Measurements from ENCODE around the gene NPL. TPM values are rescaled to one million over a fixed set of nuclear protein-coding genes. Genes with fewer than 3 reads are reported as not detected.
A peak's percentile ranks its signal among the peaks of the same experiment; 100 is the strongest.

The NPL gene
- total RNA-seq, 1 experiment from 2014 or later = 2.0 TPM

DNA sequence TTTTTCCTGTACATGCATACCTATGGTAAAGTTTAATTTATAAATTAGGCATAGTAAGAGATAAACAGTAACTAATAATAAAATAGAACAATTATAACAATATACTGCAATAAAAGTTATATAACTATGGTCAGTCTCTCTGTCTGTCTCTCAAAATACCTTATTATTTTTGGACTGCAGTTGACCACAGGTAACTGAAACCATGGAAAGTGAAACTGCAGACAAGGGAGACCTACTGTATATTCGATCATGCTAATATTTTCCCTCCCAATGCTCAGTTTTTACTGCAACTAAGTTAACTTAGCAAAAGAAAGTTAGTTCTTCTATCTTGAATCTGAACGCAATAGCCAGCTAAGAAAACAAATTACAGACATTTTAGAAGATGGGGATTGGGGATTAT lies 37.3 kb downstream of the NPL start:
- DNase-seq = no peak

DNA sequence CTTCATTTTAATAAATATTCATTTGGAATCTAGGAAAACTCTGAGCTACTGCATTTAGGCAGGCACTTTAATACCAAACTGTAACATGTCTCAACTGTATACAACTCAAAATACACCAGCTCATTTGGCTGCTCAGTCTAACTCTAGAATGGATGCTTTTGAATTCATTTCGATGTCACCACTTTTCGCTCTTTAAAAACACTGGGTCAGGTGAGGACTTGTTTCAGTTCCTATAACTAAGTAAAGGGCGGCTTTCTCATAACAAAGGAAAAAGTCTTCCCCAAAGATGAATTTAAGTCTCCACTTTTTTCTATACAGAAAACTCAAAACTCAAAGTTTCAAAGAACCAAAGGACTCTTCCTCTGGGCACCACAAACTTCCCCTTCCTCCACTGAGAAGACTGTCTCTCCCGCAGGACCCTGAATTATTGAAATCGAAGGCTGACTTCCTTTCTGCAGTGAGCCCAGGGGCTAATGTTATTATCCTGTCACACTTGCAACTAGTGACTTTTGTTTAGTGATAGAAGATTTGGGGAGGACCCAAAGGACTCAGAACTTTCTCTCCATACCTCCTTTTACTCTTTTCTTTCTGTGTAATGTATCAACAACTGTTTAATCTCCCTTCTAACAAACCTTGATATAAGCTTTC lies 39.8 kb downstream of the NPL start:
- Histone ChIP-seq H3K36me3 (replicated peaks; ENCODE audit: control insufficient read depth, insufficient read depth, low read length) (no peaks in the 10 kb centered on the region), H3K27me3 (ENCODE audit: control insufficient read depth, insufficient read depth, low read length) (no peaks in the 10 kb centered on the region; the same call in 1 of the 2 replicates), H3K4me3 (ENCODE audit: insufficient read depth, low read depth, low read length) (no peak overlapping the region)
- peak; percentile 18 for DNase-seq

More for the DNA sequence above, 37.3 kb downstream of the NPL start:
- no peaks in the 10 kb centered on the region for H3K36me3 ChIP-seq (replicated peaks; ENCODE audit: control insufficient read depth, insufficient read depth, low read length)
- H3K27me3 ChIP-seq (ENCODE audit: control insufficient read depth, insufficient read depth, low read length) = no peaks in the 10 kb centered on the region; the same call in 1 of the 2 replicates
- H3K4me3 ChIP-seq (ENCODE audit: insufficient read depth, low read depth, low read length) = no peak overlapping the region

DNA sequence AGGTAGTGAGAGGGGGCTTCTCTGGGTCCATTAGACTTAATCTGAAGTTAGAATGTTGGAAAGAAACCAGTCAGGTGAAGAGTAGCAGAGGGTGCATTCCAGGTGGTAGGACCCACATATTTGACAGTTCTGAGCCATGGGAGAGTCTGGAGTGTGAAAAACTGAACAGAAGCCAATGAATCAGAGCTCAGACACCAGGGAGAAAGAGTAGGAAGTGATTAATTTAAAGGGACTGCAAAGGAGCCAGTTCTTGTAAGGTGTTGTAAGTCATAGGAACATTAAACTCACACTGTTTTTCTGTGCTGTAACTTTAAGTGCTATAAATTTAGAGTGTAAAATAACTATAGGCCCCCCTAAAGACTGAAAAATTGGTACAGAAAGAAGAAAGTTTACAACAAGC lies 43.7 kb downstream of the NPL start:
- no peaks in the 10 kb centered on the region for H3K36me3 ChIP-seq (replicated peaks; ENCODE audit: control insufficient read depth, insufficient read depth, low read length)
- no peak overlapping the region for H3K4me3 ChIP-seq (ENCODE audit: insufficient read depth, low read depth, low read length)
- no peaks in the 10 kb centered on the region for H3K27me3 ChIP-seq (ENCODE audit: control insufficient read depth, insufficient read depth, low read length)
- DNase-seq = no peak

DNA sequence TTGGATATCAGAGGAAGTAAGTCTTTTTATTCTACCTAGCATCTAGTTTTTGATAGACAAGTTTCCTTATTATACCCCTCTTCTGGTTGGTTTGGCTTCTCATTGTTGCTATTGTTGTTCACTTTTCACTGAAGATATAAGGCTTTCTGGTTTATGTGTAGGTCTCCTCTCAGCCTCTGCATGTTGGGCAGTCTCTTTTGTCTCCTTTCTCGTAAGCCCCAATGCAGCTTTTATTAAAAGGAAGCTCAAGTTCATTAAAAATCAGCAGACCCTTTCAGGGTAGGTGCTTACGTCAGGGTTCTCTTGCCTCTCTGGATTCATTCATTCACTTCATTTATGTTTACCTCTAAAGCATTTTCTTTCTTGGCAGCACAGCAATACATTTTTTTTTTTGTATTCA lies 44.8 kb downstream of the NPL start:
- no peak for DNase-seq

DNA sequence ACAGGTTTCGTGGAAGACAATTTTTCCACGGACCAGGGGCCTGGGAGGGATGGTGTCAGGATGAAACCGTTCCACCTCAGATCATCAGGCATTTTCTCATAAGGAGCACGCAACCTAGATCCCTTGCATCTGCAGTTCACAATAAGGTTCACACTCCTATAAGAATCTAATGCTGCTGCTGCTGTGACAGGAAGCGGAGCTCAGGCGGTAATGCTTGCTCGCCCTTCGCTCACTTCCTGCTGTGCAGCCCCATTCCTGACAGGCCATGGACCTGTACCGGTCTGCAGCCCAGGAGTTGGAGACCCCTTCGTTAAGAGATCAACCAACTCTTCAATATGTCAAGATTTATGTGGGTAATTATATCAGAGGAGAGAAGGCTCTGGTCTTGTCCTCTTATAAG lies 46.2 kb downstream of the NPL start:
- no peak for DNase-seq
- Histone ChIP-seq H3K4me3 (ENCODE audit: insufficient read depth, low read depth, low read length) (no peak overlapping the region), H3K27me3 (ENCODE audit: control insufficient read depth, insufficient read depth, low read length) (no peaks in the 10 kb centered on the region)

More for the DNA sequence above, 44.8 kb downstream of the NPL start:
- H3K27me3 ChIP-seq (ENCODE audit: control insufficient read depth, insufficient read depth, low read length) = no peaks in the 10 kb centered on the region
- H3K4me3 ChIP-seq (ENCODE audit: insufficient read depth, low read depth, low read length) = no peak overlapping the region
- no peaks in the 10 kb centered on the region for H3K36me3 ChIP-seq (replicated peaks; ENCODE audit: control insufficient read depth, insufficient read depth, low read length)

DNA sequence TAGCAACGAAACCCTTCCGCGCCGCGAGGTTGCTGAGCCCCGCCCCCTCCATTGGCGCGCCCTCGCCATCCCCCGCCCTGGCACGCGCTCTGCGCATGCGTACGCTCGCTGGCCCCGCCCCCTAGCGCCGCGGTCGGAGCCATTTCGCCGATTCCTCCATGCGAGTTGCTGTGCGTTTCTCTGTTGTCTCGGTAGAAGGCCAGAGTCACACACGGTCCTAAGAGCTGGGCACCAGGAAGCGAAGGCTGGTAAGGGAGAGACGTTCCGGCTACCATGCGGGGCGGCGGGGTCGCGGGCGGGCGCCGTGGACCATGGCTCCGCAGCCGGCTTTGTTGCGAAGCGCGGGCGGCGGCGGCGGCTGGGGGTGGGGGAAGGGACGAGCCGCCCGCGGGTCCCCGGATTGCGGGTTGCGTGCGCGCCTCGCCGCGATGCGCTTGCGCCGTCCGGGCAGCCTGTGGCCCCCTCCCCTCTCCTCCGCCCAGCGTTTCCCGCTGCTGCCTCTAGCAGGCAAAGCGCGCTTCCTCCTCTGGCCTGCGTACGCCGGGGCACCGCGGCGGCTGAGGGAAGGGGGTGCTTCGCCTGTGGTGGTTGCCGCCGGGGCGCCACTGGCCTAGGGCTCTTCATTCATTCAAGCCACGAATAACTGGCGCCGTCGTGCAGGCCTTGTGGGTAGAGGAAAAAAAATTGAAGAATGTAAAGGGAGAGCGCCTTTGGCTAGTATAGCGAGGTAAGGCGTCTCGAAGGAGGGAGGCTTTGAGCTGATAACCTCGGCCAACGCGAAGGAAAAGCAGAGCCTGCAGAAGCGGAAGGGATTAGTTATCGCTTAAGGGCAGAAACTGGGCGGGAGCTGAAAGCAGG lies 49.9 kb downstream of the NPL start, which contains the start of gene DHX9:
DHX9 (plus strand) TSS at position 139 of the 858 bp plus-strand sequence. CDS start 3,220 bp downstream, outside the sequence.
- Histone ChIP-seq H3K27me3 (ENCODE audit: control insufficient read depth, insufficient read depth, low read length) (no peaks in the 10 kb centered on the region), H3K4me3 (ENCODE audit: insufficient read depth, low read depth, low read length) (peak within 1 kb of the TSS; percentile 90), H3K36me3 (replicated peaks; ENCODE audit: control insufficient read depth, insufficient read depth, low read length) (peaks cover 7% of the 10 kb centered on the region)
- peak; percentile 98 for DNase-seq

More for the DNA sequence above, 46.2 kb downstream of the NPL start:
- H3K36me3 ChIP-seq (replicated peaks; ENCODE audit: control insufficient read depth, insufficient read depth, low read length) = no peaks in the 10 kb centered on the region

DNA sequence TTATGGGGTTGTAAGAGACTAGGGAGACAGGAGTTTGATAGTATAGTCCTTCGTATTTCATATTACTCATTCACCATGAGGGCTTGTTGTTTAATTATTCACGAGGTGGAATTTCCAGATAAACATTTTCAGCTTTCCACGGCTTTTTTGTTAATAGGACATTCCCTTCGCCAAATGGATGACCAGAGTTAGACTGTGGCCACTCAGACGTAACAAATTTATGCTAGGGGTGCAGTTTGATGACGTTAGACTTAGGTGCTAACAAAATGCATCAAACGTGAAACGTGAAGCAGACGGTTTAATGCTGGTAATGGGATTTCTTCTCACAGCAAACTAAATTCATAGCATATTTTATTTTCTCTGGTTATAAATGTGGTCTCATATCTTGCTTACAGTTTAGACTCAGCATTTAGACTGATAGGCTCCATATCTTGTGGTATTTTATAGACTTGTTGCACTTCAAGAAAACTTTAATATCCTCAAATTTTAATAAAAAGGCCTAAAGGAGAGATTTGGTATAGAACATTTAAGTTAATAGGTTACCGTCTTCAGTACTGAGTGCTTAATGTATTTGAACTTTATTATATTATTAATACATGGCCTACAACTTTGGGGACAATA lies 51.9 kb downstream of the NPL start:
- no peak for DNase-seq
- Histone ChIP-seq H3K27me3 (ENCODE audit: control insufficient read depth, insufficient read depth, low read length) (no peaks in the 10 kb centered on the region), H3K4me3 (ENCODE audit: insufficient read depth, low read depth, low read length) (peak overlapping the region; percentile 90; the same call in 1 of the 2 replicates), H3K36me3 (replicated peaks; ENCODE audit: control insufficient read depth, insufficient read depth, low read length) (peaks cover 14% of the 10 kb centered on the region)

DNA sequence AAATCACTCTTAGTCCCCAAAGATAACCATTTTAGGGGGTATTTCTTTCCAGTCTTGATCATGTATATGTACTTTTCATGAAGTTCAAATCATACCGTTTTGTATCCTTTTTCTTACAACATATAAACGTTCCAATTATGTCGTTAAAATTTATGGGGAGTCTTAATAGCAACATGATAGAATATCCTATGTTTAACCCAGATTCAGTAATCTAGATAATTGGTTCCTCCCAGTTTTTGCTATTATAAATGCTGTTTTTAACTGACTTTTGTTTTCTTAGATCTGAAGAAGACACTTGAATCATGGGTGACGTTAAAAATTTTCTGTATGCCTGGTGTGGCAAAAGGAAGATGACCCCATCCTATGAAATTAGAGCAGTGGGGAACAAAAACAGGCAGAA lies 52.7 kb downstream of the NPL start:
- no peak for DNase-seq
- no peaks in the 10 kb centered on the region for H3K27me3 ChIP-seq (ENCODE audit: control insufficient read depth, insufficient read depth, low read length)
- H3K36me3 ChIP-seq (replicated peaks; ENCODE audit: control insufficient read depth, insufficient read depth, low read length) = peaks cover 16% of the 10 kb centered on the region
- H3K4me3 ChIP-seq (ENCODE audit: insufficient read depth, low read depth, low read length) = no peak overlapping the region

DNA sequence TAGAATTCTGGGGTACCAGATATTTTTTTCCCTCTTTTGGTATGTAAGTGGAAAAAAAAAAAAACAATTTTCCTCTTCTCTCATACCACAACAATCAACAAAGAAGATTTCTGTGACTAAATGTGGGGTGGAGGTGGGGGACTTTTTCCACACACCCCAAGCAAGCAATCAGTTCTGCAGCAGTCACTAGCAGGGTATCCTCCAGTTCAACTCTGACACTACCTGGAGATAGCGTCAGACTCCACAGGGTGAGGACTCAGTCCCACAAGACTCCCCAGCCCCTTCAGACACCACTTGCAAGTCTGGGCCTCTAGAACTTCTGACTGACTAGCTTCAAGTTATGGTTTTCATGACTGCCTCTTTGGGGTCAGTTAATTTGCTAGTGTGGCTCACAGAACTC lies 55.8 kb downstream of the NPL start:
- no peaks in the 10 kb centered on the region for H3K27me3 ChIP-seq (ENCODE audit: control insufficient read depth, insufficient read depth, low read length)
- H3K36me3 ChIP-seq (replicated peaks; ENCODE audit: control insufficient read depth, insufficient read depth, low read length) = peaks cover 36% of the 10 kb centered on the region
- H3K4me3 ChIP-seq (ENCODE audit: insufficient read depth, low read depth, low read length) = no peak overlapping the region
- no peak for DNase-seq

DNA sequence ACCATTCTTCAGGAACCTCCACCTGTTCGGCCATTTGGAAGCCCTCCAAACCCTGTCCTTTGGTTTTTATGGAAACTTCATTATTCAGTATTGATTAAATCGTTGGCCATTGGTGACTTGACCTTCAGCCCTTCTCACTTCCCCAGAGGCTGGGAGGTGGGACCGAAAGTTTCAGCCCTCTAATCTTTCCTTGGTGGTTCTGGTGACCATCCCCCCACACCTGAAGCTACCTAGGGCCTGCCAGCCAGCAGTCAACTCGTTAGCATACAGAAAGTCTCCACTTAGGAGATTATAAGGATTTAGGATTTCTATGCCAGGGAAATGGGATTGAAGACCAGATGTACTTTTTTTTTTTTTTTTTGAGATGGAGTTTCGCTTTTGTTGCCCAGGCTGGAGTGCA lies 56.3 kb downstream of the NPL start:
- Histone ChIP-seq H3K4me3 (ENCODE audit: insufficient read depth, low read depth, low read length) (no peak overlapping the region), H3K27me3 (ENCODE audit: control insufficient read depth, insufficient read depth, low read length) (no peaks in the 10 kb centered on the region), H3K36me3 (replicated peaks; ENCODE audit: control insufficient read depth, insufficient read depth, low read length) (peaks cover 40% of the 10 kb centered on the region)
- DNase-seq = no peak

DNA sequence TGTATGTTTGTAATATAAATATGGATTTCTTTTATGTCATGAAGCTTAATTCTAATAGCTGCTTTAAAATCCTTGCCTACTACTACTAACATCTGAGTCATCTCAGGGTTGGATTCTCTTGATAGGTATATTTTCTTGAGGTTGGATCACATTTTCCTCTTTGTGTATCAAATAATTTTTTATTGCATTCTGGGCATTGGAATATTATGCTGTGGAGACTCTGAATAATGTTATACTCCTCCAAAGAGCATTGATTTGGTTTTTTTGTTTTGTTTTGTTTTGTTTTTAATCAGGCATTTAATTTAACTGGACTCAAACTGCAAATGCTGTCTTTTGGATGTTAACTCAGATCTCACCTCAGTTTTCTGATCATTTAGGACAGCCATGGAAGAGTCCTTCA lies 57.5 kb downstream of the NPL start:
- no peaks in the 10 kb centered on the region for H3K27me3 ChIP-seq (ENCODE audit: control insufficient read depth, insufficient read depth, low read length)
- no peak for DNase-seq
- H3K36me3 ChIP-seq (replicated peaks; ENCODE audit: control insufficient read depth, insufficient read depth, low read length) = peaks cover 44% of the 10 kb centered on the region

DNA sequence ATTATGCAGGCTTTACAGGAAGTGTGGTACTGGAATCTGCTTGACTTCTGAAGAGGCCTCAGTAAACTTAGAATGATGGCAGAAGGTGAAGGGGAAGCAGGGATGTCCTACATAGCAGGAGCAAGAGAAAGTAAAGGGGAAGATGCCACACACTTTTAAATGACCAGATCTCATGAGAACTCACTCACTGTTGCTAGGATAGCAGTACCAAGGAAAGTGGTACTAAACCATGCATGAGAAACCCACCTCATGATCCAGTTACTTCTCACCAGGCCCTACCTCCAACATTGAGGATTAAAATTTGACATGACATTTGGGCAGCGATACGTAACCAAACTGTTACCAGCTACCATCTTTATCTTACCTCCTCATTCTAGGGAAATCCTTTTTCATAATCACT lies 59.2 kb downstream of the NPL start:
- DNase-seq = no peak
- Histone ChIP-seq H3K36me3 (replicated peaks; ENCODE audit: control insufficient read depth, insufficient read depth, low read length) (peaks cover 49% of the 10 kb centered on the region), H3K27me3 (ENCODE audit: control insufficient read depth, insufficient read depth, low read length) (no peaks in the 10 kb centered on the region), H3K4me3 (ENCODE audit: insufficient read depth, low read depth, low read length) (no peak overlapping the region)

More for the DNA sequence above, 57.5 kb downstream of the NPL start:
- H3K4me3 ChIP-seq (ENCODE audit: insufficient read depth, low read depth, low read length) = no peak overlapping the region

DNA sequence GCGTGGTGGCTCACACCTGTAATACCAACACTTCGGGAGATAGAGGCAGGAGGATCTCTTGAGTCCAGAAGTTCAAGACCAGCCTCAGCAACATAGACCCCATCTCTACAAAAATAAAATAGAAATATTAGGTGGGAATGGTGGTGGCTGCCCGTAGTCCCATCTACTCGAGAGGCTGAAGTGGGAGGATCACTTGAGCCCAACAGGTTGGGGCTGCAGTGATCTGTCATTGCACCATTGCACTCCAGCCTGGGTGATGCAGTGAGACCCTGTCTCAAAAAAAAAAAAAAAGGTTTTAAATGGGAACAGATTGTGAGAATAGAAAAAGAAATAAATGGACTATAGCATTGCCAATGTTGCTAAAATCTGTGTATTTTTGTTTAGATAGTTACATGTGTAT lies 60.7 kb downstream of the NPL start:
- Histone ChIP-seq H3K4me3 (ENCODE audit: insufficient read depth, low read depth, low read length) (no peak overlapping the region), H3K27me3 (ENCODE audit: control insufficient read depth, insufficient read depth, low read length) (no peaks in the 10 kb centered on the region), H3K36me3 (replicated peaks; ENCODE audit: control insufficient read depth, insufficient read depth, low read length) (peaks cover 61% of the 10 kb centered on the region)
- DNase-seq = no peak

DNA sequence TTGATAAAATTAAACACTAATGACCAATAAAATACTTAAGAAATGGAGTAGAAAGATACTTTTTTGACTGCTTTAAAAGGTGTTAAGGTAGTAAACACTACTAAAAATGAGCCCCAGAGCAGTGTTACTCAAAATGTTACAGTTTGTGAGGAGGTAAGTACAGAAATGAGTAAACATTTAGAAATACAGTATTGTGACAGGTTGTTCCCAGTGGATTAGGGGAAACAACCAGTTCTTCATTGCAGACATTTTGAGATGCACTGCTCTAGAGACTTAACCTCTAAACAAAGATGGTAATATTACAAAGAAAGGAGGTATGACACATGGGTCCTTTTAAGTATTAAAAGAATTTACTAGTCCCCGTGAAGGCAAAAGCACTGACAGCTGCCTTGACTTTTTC lies 62.3 kb downstream of the NPL start:
- Histone ChIP-seq H3K36me3 (replicated peaks; ENCODE audit: control insufficient read depth, insufficient read depth, low read length) (peaks cover 65% of the 10 kb centered on the region), H3K27me3 (ENCODE audit: control insufficient read depth, insufficient read depth, low read length) (no peaks in the 10 kb centered on the region)
- no peak for DNase-seq

DNA sequence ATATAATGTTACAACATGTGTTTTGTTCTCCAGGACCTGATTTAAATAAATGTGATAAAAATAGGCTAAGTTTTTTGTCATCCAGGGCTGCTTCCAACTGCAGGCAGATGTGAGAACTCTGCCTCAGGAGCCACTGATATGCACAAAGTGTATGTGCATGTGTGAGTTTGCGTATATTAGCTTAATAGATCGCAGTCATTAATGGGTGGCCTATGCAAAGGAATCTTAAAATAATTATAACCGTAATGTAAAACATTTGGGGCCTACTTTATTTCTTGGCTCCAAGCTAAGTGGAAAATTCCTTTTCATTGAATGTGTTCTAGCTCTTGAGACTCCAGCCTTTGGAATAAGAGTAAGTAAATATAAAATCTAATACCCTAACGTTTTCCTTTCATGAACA lies 66.3 kb downstream of the NPL start:
- H3K4me3 ChIP-seq (ENCODE audit: insufficient read depth, low read depth, low read length) = no peak overlapping the region
- DNase-seq = no peak
- H3K36me3 ChIP-seq (replicated peaks; ENCODE audit: control insufficient read depth, insufficient read depth, low read length) = peaks cover 76% of the 10 kb centered on the region
- H3K27me3 ChIP-seq (ENCODE audit: control insufficient read depth, insufficient read depth, low read length) = no peaks in the 10 kb centered on the region

More for the DNA sequence above, 62.3 kb downstream of the NPL start:
- no peak overlapping the region for H3K4me3 ChIP-seq (ENCODE audit: insufficient read depth, low read depth, low read length)
